Stimulated activated CD8-positive, alpha-beta memory T cell treated with anti-CD3 and anti-CD28 coated beads, Interleukin-4, amount 100 ng/mL, for 1 hour (primary cell): Measurements from ENCODE around the gene PRSS38.

Experiments
- DNase-seq, 2 donors: peaks; one replicate each; pipeline ENCODE4 v3.0.0-alpha.2; 2020; ENCODE audit warnings: low read depth in 2 of 2, low spot score in 1 of 2

PRSS38 gene

GRCh38 chr1:227778401-227778947, 37.0 kb upstream of the PRSS38 start:
- DNase-seq, result no peak

GRCh38 chr1:227779021-227779441, 36.4 kb upstream of the PRSS38 start:
- no peak for DNase-seq

DNA sequence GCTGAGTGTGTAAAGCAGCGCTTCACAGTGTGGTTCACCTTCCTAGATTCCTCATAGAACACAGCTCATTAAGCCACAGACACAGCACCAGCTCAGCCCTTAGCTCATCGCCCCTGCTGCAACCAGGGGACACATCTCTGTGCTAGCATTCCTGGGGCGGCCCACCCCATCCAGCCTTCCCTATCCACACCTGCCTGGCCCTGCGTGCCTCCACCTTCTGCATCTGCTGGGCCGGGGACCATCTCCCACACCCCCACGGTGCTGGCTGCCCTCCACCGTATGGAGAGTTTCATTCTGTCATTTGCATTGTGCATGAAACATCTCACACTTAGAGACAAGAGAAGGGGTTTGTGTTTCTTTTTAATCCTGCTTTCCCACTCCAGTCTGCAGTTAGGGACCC, 35.8 kb upstream of the PRSS38 start:
- DNase-seq, result no peak

GRCh38 chr1:227780101-227781044, 35.1 kb upstream of the PRSS38 start:
- no peak for DNase-seq

GRCh38 chr1:227781314-227781930, 34.1 kb upstream of the PRSS38 start:
- DNase-seq, result no peak

DNA sequence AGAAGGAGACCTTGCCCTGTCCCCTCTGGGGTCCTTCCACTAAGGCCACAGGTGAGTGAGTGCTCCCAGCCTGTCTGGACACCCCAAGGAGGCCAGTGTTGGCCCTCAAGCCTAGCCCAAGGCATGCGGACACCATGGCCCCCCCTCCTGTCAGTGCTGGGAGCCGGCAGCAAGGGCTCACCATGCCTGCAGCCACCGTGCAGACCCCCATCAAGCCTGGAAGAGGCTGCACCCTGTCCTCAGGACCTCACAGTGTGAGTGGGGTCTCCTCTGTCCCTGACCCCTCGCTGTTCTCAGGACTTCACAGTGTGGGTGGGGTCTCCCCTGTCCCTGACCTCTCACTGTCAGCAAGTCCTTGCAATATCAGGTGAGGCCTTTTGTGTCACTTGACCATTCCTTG, 33.2 kb upstream of the PRSS38 start:
- DNase-seq, result no peak

- no peak for DNase-seq
Observed at GRCh38 chr1:227785094-227785804, 30.2 kb upstream of the PRSS38 start.

- DNase-seq, result no peak
Observed at GRCh38 chr1:227785805-227786671, 29.4 kb upstream of the PRSS38 start.

GRCh38 chr1:227786673-227787512, 28.6 kb upstream of the PRSS38 start:
- DNase-seq, result no peak

- DNase-seq, result peak; percentile 89 to 92
Observed at GRCh38 chr1:227787513-227788270, 27.8 kb upstream of the PRSS38 start.

DNA sequence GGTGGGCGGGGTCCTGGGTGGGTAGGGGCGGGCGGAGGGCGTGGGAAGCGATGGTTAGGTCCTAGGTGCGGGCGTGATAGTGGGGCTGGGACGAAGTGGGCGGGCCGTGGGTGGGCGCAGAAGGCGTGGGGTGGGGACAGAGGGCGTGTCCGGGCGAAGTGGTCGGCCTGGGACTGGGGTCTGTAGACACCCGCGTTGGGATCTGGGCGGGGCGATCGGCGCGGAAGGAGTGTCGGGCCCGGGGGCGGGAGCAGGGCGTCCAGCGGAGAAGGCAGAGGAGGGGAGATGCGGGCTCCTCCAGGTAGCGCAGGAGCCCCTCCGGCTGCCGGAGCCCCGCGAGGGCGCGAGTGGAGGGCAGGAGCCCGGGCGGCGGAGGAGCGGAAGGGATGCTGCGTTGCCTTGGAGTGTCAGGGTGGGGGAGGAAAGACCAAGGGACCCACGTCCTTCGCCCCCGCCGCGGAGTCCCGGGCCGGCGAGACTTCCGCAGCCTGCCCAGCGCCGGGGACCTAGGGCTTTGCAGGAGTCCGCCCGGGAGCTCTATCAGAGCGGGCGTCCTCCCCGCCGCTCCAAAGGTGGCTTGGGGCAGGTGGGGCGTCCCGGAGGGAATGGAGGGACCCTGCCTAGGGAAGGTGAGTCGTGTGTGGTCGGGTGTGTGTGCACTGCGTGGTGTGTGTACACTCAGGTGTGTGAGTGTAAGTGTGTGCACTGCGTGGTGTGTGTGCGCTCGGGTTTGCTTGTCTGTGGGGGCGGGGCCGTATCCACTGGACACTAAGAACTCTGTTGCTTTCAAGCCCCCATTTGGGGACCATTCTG, 27.0 kb upstream of the PRSS38 start:
- DNase-seq, result no peak

DNA sequence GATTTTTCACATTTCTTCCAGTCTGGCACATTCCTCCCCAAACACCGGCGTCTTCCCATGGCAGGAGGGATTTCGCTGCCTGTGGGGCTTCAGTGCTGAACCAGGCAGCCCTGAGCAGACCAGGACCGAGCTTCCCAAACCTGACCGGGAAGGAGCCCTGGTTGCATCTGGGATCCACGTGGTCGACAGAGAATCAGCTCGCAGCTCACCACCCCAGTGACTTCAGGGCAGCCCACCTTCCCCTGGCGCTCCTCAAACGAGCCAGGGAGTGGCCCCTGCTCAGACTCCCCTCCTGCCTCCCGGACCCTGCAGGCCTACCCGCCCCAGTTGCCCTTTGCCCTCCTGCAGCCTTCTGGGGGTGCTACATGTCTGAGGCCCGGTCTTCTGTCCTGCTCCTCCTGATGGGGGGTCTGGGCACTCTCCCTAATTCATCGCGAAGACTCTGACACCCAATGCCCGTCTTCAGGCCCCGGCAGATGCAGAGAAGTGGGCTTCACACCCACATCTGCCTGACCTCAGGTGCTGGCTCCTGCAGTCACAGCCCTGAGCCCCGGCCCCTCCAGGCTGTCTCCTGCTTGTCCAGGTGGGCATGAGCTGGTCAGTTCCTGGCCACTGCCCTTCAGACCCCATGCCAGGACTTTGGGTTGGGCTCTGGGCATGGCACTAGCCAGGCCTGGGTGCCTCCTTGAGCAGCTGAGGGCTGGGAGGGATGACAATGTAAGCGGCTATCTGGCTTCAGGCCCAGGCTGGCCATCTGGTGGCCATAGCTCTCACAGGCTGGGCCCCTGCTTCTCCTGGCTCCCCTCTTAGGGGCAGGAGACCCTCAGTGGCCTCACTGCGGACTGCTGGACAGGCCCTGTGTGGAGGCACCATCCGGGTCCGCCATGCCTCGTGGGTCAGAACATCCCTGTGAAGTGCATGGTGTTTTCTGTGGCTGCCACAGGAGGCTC, 26.1 kb upstream of the PRSS38 start:
- DNase-seq, result no peak

DNA sequence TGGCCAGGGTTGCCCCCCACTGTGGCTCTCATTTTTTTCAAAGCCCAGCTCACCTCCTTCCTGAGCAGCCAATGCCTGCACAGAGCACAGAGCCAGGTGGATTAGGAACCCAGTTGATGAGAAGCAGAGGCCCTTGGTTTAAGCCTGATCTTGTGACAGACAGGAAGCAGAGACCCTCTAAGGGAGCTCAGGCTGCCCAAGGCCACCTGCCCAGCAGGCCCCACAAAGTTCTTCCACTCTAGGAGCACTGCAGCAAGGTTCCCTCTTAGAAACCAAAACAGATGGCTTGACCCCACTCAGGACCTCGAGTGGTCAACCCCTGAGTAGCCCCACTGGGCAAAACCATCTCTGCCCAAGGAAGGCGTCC, 25.5 kb upstream of the PRSS38 start:
- no peak for DNase-seq

GRCh38 chr1:227790868-227791267, 24.6 kb upstream of the PRSS38 start:
- no peak for DNase-seq

GRCh38 chr1:227791425-227792143, 23.9 kb upstream of the PRSS38 start:
- no peak for DNase-seq
